22Rv1 (cell line): ENCODE data around the gene MED25.

Experiments
- H3K27ac ChIP-seq: fragments of 450-650 bp; 2 replicates; pipeline ENCODE4 v1.5.1; 2017
- CTCF ChIP-seq: fragments of 450-650 bp; IDR thresholded peaks from 2 replicates; pipeline ENCODE4 v1.5.1; 2017; ENCODE audit warnings: mild to moderate bottlenecking
- ZFX ChIP-seq: fragments of 450-650 bp; IDR thresholded peaks from 2 replicates; pipeline ENCODE4 v1.6.1; 2017; ENCODE audit warnings: antibody characterized with exemption, borderline replicate concordance

The MED25 gene

GRCh38 chr19:49837009-49837310, 18.9 kb downstream of the MED25 start:
- H3K27ac ChIP-seq, result no peak overlapping the region
- TF ChIP-seq CTCF (no peak), ZFX (no peak)

- H3K27ac ChIP-seq, result no peak overlapping the region
- TF ChIP-seq ZFX (no peak), CTCF (no peak)
Measured at GRCh38 chr19:49837425-49837824, 19.3 kb downstream of the MED25 start.

GRCh38 chr19:49838885-49839588, 20.9 kb downstream of the MED25 start:
- TF ChIP-seq CTCF (no peak), ZFX (no peak)
- H3K27ac ChIP-seq, result 0 out of 2 replicates have a peak overlapping the region, but pooled peaks have one; percentile 7

- no peak for TF ChIP-seq CTCF
- TF ChIP-seq ZFX, result no peak
- 0 out of 2 replicates have a peak overlapping the region, but pooled peaks have one; percentile 7 for H3K27ac ChIP-seq
Measured at GRCh38 chr19:49839713-49840112, 21.6 kb downstream of the MED25 start.

- TF ChIP-seq ZFX, result no peak
- TF ChIP-seq CTCF, result no peak
Measured at GRCh38 chr19:49840321-49840720, 22.2 kb downstream of the MED25 start.

GRCh38 chr19:49840736-49841249, 22.7 kb downstream of the MED25 start:
- no peak for TF ChIP-seq CTCF
- TF ChIP-seq ZFX, result no peak
- no peak overlapping the region for H3K27ac ChIP-seq

More at GRCh38 chr19:49840321-49840720, 22.2 kb downstream of the MED25 start:
- no peak overlapping the region for H3K27ac ChIP-seq

DNA sequence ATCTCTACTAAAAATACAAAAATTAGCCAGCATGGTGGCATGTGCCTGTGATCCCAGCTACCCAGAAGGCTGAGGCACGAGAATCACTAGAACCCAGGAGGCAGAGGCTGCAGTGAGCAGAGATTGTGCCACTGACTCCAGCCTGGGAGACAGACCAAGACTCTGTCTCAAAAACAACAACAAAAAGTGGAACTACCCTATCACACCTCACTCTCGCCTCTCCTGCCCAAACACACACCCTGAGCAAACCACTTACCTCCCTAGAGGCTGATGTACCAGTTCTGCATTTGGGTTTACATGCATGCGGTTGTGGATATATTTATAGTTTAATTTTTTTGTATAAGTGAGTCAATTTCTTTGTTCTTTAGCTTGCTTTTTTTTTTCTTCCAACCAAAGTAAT, 25.2 kb downstream of the MED25 start:
- no peak for TF ChIP-seq ZFX
- H3K27ac ChIP-seq, result no peak overlapping the region
